T-cell (primary cell): ENCODE measurements around the gene RPL32. TPM values are rescaled to one million over a fixed set of nuclear protein-coding genes. Genes with fewer than 3 reads are reported as not detected.

Experiments
- total RNA-seq, 35 experiments: library from RNA in 6 of 35; stranded (reverse) in 6 of 35; fragments of 120-200 nt in 1 of 35; gene quantifications; one replicate each; pipeline versions ENCODE4 v1.2.1 to v1.2.4 and lab custom pipeline; 2013 to 2026

RPL32 gene
- total RNA-seq, 5 donors from 2014 or later (not counting 1 experiment from before 2014, with no cell fraction given), result 3,117 to 3,787 (median 3,363) TPM

Other genes with a start within 250 kb of the RPL32 start
- 100 to 1,000 TPM in 4 of 5 donors, 10 to 100 TPM in 1; 95.3 to 112 (median 105) TPM for gene RAF1, start 177.4 kb downstream of the RPL32 start, total RNA-seq
- not detected for gene TMEM40, start 82.3 kb downstream of the RPL32 start, total RNA-seq
- gene CAND2, start 44.9 kb downstream of the RPL32 start, total RNA-seq, result 1 to 10 TPM; 2.1 to 5.9 (median 3.2) TPM
- gene IQSEC1, start 231.9 kb upstream of the RPL32 start, total RNA-seq, result 100 to 1,000 TPM in 1 of 5 donors, 10 to 100 TPM in 4; 73.7 to 113 (median 86.9) TPM